ENCODE measurements around the gene C2orf81. TPM values are rescaled to one million over a fixed set of nuclear protein-coding genes. Genes with fewer than 3 reads are reported as not detected.

The C2orf81 gene
- total RNA-seq, 1 experiment from 2014 or later = 2.9 TPM

- TF ChIP-seq HMGXB4 (CRISPR knock-in tag; IDR thresholded peaks at IDR 0.05) (peak; percentile 56; the same call in 1 of the 2 replicates), SOX15 (CRISPR knock-in tag; IDR thresholded peaks at IDR 0.05) (no peak), ZNF671 (CRISPR knock-in tag; IDR thresholded peaks at IDR 0.05) (no peak), TEAD1 (CRISPR knock-in tag; IDR thresholded peaks at IDR 0.05) (peak; percentile 41; the same call in 1 of the 2 replicates), IRF1 (CRISPR knock-in tag; IDR thresholded peaks at IDR 0.05) (0 out of 2 replicates have a peak, but pooled peaks have one; percentile 32), ATF6 (CRISPR knock-in tag; IDR thresholded peaks at IDR 0.05) (no peak), ERG (CRISPR knock-in tag; IDR thresholded peaks at IDR 0.05) (no peak), KAT7 (CRISPR knock-in tag; IDR thresholded peaks at IDR 0.05; ENCODE audit: borderline replicate concordance) (no peak), ZNF138 (CRISPR knock-in tag; conservative IDR thresholded peaks at IDR 0.05) (no peak), ZNF317 (CRISPR knock-in tag; IDR thresholded peaks at IDR 0.05; ENCODE audit: borderline replicate concordance, low read depth) (no peak), ARID4B (CRISPR knock-in tag; IDR thresholded peaks at IDR 0.05; ENCODE audit: borderline replicate concordance) (peak; percentile 65; the same call in 1 of the 2 replicates), ATF2 (CRISPR knock-in tag; IDR thresholded peaks at IDR 0.05; ENCODE audit: borderline replicate concordance, low read depth) (no peak), ATF1 (CRISPR knock-in tag; IDR thresholded peaks at IDR 0.05) (no peak), CREB1 (CRISPR knock-in tag; IDR thresholded peaks at IDR 0.05) (0 out of 2 replicates have a peak, but pooled peaks have one; percentile 32), CREM (CRISPR knock-in tag; IDR thresholded peaks at IDR 0.05) (peak; percentile 51; the same call in 1 of the 2 replicates), SMAD3 (CRISPR knock-in tag; IDR thresholded peaks at IDR 0.05; ENCODE audit: borderline replicate concordance) (no peak), USF1 (CRISPR knock-in tag; IDR thresholded peaks at IDR 0.05) (no peak; the same call in 1 of the 2 replicates), SMAD4 (CRISPR knock-in tag; IDR thresholded peaks at IDR 0.05) (no peak), AFF4 (CRISPR knock-in tag; IDR thresholded peaks at IDR 0.05; ENCODE audit: borderline replicate concordance) (no peak), PREB (CRISPR knock-in tag; IDR thresholded peaks at IDR 0.05; ENCODE audit: borderline replicate concordance) (no peak)
Measured at GRCh38 chr2:74421221-74421870, at the start of gene C2orf81, which contains the start of gene WDR54 (continued).

All from WTC11 (cell line).